ENCODE data around the gene DAPK1.

Gene DAPK1

DNA sequence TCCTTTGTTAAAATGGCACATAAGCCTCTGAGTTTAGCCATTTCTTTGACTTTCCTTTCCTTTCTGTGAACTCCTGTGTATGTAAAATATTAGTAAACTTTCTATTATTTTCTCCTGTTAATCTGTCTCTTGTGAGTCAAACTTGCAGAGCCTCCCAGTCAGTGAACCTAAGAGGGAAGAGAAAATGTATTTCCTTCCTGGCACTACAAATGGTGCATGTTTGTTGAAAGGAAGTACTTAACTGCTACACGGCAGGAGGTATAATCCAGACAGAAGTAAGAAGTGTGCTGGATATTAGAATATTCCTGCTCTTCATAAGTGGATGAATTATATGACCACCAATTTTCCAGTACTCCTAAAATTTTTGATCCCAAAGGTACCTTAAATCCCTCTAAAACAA lies 251.2 kb downstream of the DAPK1 start:
- DNase-seq (ENCODE audit: insufficient read length, low spot score) = no peak
- TF ChIP-seq POU2F2 (IDR thresholded peaks at IDR 0.05; ENCODE audit: low read depth, low read length) = no peak
- no peak for TF ChIP-seq SPI1 (IDR thresholded peaks at IDR 0.05; ENCODE audit: low read depth, low read length)
- TF ChIP-seq POLR2AphosphoS5 (IDR thresholded peaks at IDR 0.05; ENCODE audit: low read depth, low read length) = no peak
- TF ChIP-seq TAF1 (IDR thresholded peaks at IDR 0.05; ENCODE audit: low read depth, low read length) = no peak
- TF ChIP-seq PAX5 (IDR thresholded peaks at IDR 0.05; ENCODE audit: insufficient read depth, low read length, severe bottlenecking) = no peak
- no peak for TF ChIP-seq POLR2A (IDR thresholded peaks at IDR 0.05; ENCODE audit: low read depth, low read length)
- no peak for FAIRE-seq

DNA sequence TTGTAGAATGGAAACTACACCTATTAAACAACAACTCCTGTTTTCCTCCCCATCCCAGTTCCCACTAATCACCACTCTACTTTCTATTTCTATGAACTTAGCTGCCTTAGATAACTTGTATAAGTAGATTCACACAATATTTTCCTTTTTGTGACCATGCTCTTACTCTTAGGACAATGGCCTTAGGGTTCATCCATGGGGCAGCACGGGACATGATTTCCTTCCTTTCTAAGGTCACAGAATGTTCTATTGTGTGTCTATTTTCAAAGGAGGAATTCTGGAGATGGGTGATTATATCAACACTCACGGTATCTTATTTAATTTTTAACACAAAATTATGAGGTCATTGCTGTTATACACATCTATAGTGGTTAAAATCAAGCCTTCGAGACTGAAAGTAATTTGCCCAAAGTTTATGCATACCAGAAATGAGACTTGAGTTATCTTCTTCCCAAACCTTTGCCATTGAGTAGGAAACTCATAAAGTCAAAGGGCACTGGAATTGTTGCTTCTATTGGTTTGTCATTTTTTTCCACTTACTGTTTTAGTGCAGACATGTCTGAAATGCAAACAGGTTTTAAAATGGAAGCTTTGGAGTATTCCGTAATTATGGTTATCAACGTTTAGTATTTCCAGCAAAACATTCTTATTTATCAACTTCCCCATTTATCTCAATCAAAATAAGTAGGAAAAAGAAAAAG lies 251.8 kb downstream of the DAPK1 start:
- no peak for DNase-seq (ENCODE audit: insufficient read length, low spot score)
- no peak for FAIRE-seq
- TF ChIP-seq SPI1 (IDR thresholded peaks at IDR 0.05; ENCODE audit: low read depth, low read length) (no peak), POLR2AphosphoS5 (IDR thresholded peaks at IDR 0.05; ENCODE audit: low read depth, low read length) (no peak), PAX5 (IDR thresholded peaks at IDR 0.05; ENCODE audit: insufficient read depth, low read length, severe bottlenecking) (no peak)

DNA sequence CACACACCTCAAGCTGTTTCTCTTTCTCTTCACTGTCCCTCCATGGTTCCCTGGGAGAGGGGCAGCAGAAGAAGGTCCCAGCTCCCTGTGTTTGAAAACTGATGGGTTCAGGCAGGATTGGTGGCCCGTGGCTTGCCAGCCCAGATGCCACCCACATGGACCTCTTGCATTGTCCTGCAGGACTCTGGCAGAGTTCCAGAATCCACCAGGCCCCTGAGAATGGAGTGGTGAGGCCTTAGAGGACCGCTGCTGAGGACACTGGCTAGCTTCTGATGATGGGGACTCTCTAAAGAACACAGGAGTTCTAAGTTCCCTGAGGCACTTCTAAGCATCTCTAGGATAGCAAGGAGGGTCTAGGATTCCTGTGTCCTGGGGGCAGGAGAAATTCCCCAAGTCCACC lies 253.1 kb downstream of the DAPK1 start:
- FAIRE-seq = no peak
- DNase-seq (ENCODE audit: insufficient read length, low spot score) = no peak
- TF ChIP-seq TAF1 (IDR thresholded peaks at IDR 0.05; ENCODE audit: low read depth, low read length) = no peak
- TF ChIP-seq PAX5 (IDR thresholded peaks at IDR 0.05; ENCODE audit: insufficient read depth, low read length, severe bottlenecking) = no peak
- TF ChIP-seq POLR2A (IDR thresholded peaks at IDR 0.05; ENCODE audit: low read depth, low read length) = no peak
- no peak for TF ChIP-seq POU2F2 (IDR thresholded peaks at IDR 0.05; ENCODE audit: low read depth, low read length)
- no peak for TF ChIP-seq SPI1 (IDR thresholded peaks at IDR 0.05; ENCODE audit: low read depth, low read length)
- TF ChIP-seq POLR2AphosphoS5 (IDR thresholded peaks at IDR 0.05; ENCODE audit: low read depth, low read length) = no peak

DNA sequence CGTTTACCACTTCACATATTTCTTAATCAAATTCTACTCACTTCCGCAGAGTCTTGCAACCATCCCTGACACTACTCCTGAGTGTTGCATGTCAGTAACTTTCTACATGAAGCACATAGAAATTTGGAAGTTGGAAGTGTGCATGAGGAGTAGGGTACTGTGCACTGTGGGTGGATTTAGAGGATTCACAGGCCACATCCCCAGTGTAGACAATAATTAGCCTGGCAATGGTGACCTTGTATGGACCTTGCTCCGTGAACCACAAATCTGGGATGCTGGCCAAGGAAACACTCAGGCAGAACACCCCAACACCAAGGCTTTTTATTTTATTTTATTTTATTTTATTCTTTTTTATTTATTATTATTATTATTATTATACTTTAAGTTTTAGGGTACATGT lies 253.8 kb downstream of the DAPK1 start:
- DNase-seq (ENCODE audit: insufficient read length, low spot score) (no peak), FAIRE-seq (no peak)
- TF ChIP-seq POLR2A (IDR thresholded peaks at IDR 0.05; ENCODE audit: low read depth, low read length) = no peak
- no peak for TF ChIP-seq POLR2AphosphoS5 (IDR thresholded peaks at IDR 0.05; ENCODE audit: low read depth, low read length)
- TF ChIP-seq TAF1 (IDR thresholded peaks at IDR 0.05; ENCODE audit: low read depth, low read length) = no peak
- no peak for TF ChIP-seq PAX5 (IDR thresholded peaks at IDR 0.05; ENCODE audit: insufficient read depth, low read length, severe bottlenecking)
- no peak for TF ChIP-seq SPI1 (IDR thresholded peaks at IDR 0.05; ENCODE audit: low read depth, low read length)
- TF ChIP-seq POU2F2 (IDR thresholded peaks at IDR 0.05; ENCODE audit: low read depth, low read length) = no peak

DNA sequence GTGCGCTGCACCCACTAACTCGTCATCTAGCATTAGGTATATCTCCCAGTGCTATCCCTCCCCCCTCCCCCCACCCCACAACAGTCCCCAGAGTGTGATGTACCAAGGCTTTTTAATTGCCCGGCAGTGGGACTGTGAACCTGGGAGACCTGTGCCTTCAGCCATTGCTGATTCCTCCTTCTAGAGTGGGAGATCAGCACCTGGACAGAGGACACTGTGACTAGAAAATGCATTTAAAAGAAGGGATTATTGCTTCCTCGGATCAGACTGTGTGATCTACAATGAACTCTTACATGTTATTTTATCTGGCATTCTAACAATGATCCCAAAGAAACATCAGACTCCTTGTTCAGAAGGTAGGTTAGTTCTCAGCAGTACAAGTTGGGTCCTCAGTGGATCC lies 254.2 kb downstream of the DAPK1 start:
- FAIRE-seq (no peak), DNase-seq (ENCODE audit: insufficient read length, low spot score) (no peak)
- TF ChIP-seq PAX5 (IDR thresholded peaks at IDR 0.05; ENCODE audit: insufficient read depth, low read length, severe bottlenecking) (no peak), POLR2A (IDR thresholded peaks at IDR 0.05; ENCODE audit: low read depth, low read length) (no peak), TAF1 (IDR thresholded peaks at IDR 0.05; ENCODE audit: low read depth, low read length) (no peak), SPI1 (IDR thresholded peaks at IDR 0.05; ENCODE audit: low read depth, low read length) (no peak), POLR2AphosphoS5 (IDR thresholded peaks at IDR 0.05; ENCODE audit: low read depth, low read length) (no peak), POU2F2 (IDR thresholded peaks at IDR 0.05; ENCODE audit: low read depth, low read length) (no peak)

GRCh38 chr9:87753313-87753712 lies 255.6 kb downstream of the DAPK1 start:
- FAIRE-seq (no peak), DNase-seq (ENCODE audit: insufficient read length, low spot score) (no peak)

More at GRCh38 chr9:87753313-87753712, 255.6 kb downstream of the DAPK1 start:
- TF ChIP-seq TAF1 (IDR thresholded peaks at IDR 0.05; ENCODE audit: low read depth, low read length) (no peak), POU2F2 (IDR thresholded peaks at IDR 0.05; ENCODE audit: low read depth, low read length) (no peak), PAX5 (IDR thresholded peaks at IDR 0.05; ENCODE audit: insufficient read depth, low read length, severe bottlenecking) (no peak), SPI1 (IDR thresholded peaks at IDR 0.05; ENCODE audit: low read depth, low read length) (no peak), POLR2AphosphoS5 (IDR thresholded peaks at IDR 0.05; ENCODE audit: low read depth, low read length) (no peak), POLR2A (IDR thresholded peaks at IDR 0.05; ENCODE audit: low read depth, low read length) (no peak)

Data from GM12891 (cell line).